T-cell (primary cell): ENCODE results near the gene TAPBPL. TPM values are rescaled to one million over a fixed set of nuclear protein-coding genes. Genes with fewer than 3 reads are reported as not detected.
"Not testable (repeated sequence)": the region's sequence is repeated elsewhere in the genome, so short reads cannot be mapped to it uniquely, and the experiment has no call there.

ENCODE experiments used
- ATAC-seq, 4 experiments: fragments of 200-7000 bp in 3 of 4; fragments of 150-1000 bp in 1 of 4; cut with Tn5 transposase; replicated peaks in 1 of 4; 1 replicate in 3 of 4; 2 replicates in 1 of 4; pipeline ENCODE4 v1.10.0; 2021; ENCODE audit warnings: moderate library complexity in 3 of 4, mild to moderate bottlenecking in 2 of 4, moderate number of reproducible peaks in 1 of 4
- CTCF ChIA-PET, 2 donors: fragments of 300-600 bp; sonication (Branson Sonifier 250); formaldehyde crosslinking; loops; one replicate each; lab custom pipeline; 2022; ENCODE audit warnings: antibody characterized with exemption in 2 of 2; lab: Charles Lee
- POLR2A ChIA-PET, 2 donors: fragments of 300-600 bp; sonication (Branson Sonifier 250); formaldehyde crosslinking; loops; one replicate each; lab custom pipeline; 2022; ENCODE audit warnings: antibody characterized with exemption in 2 of 2; lab: Charles Lee
- DNase-seq, 35 experiments: peaks; one replicate each; pipeline versions ENCODE4 v3.0.0 to v3.0.0-alpha.2; 2013 to 2023
- H3K27ac ChIP-seq: one replicate; pipeline ENCODE4 v1.5.1; 2013; ENCODE audit warnings: low read length
- H3K27me3 ChIP-seq, 2 experiments: replicated peaks in 1 of 2; 1 replicate in 1 of 2; 2 replicates in 1 of 2; pipeline versions ENCODE4 v1.6.1 to v1.7.0; 2013; ENCODE audit warnings: low read length in 1 of 2, mixed read lengths in 1 of 2; ENCODE audit not compliant: control insufficient read depth in 2 of 2, insufficient read depth in 2 of 2; ENCODE audit errors: extremely low read depth in 1 of 2
- H3K36me3 ChIP-seq, 2 donors: 1 replicate in 1 of 2; 2 replicates in 1 of 2; pipeline versions ENCODE4 v1.6.1 to v1.7.0; 2013; ENCODE audit warnings: low read length in 1 of 2; ENCODE audit not compliant: control insufficient read depth in 2 of 2, insufficient read depth in 1 of 2; ENCODE audit errors: extremely low read depth in 1 of 2
- H3K4me1 ChIP-seq, 2 experiments: 1 replicate in 1 of 2; 2 replicates in 1 of 2; pipeline versions ENCODE4 v1.6.1 to v1.7.0; 2013; ENCODE audit warnings: low read length in 2 of 2, mixed read lengths in 1 of 2; ENCODE audit not compliant: insufficient read depth in 2 of 2, control insufficient read depth in 1 of 2; ENCODE audit errors: extremely low read depth in 1 of 2
- H3K4me3 ChIP-seq, 2 donors: 1 replicate in 1 of 2; 2 replicates in 1 of 2; pipeline versions ENCODE4 v1.5.1 to v1.7.0; 2013; ENCODE audit warnings: mild to moderate bottlenecking in 2 of 2, low read length in 1 of 2, moderate library complexity in 1 of 2; ENCODE audit not compliant: control insufficient read depth in 1 of 2; ENCODE audit errors: extremely low read depth in 1 of 2
- H3K9me3 ChIP-seq: 2 replicates; pipeline ENCODE4 v1.7.0; 2013
- H3K27ac Mint-ChIP-seq, 2 donors: one replicate each; pipeline ENCODE4 v1.8.0; 2020 to 2021; ENCODE audit warnings: mild to moderate bottlenecking in 2 of 2, mixed read lengths in 2 of 2
- H3K27me3 Mint-ChIP-seq, 2 donors: one replicate each; pipeline ENCODE4 v1.8.0; 2021 to 2022; ENCODE audit warnings: mixed read lengths in 2 of 2
- H3K36me3 Mint-ChIP-seq: one replicate; pipeline ENCODE4 v1.8.0; 2021; ENCODE audit warnings: mixed read lengths
- H3K4me1 Mint-ChIP-seq, 3 donors: one replicate each; pipeline ENCODE4 v1.8.0; 2020 to 2022; ENCODE audit warnings: mixed read lengths in 3 of 3, mild to moderate bottlenecking in 1 of 3
- H3K4me3 Mint-ChIP-seq, 3 donors: one replicate each; pipeline ENCODE4 v1.8.0; 2020 to 2022; ENCODE audit warnings: mild to moderate bottlenecking in 3 of 3, mixed read lengths in 3 of 3, moderate library complexity in 3 of 3
- H3K9me3 Mint-ChIP-seq, 3 donors: one replicate each; pipeline ENCODE4 v1.8.0; 2020 to 2022; ENCODE audit warnings: mixed read lengths in 3 of 3
- WGBS: methylation state at CpG from one replicate; pipeline ENCODE4 v1.1.5; 2013; ENCODE audit warnings: missing lambda C conversion rate; ENCODE audit not compliant: insufficient coverage; 5-methylcytosine and 5-hydroxymethylcytosine counted together
- total RNA-seq, 35 experiments: library from RNA in 6 of 35; stranded (reverse) in 6 of 35; fragments of 120-200 nt in 1 of 35; gene quantifications; one replicate each; pipeline versions ENCODE4 v1.2.1 to v1.2.4 and lab custom pipeline; 2013 to 2026

The TAPBPL gene
- total RNA-seq, 5 donors from 2014 or later (not counting 1 experiment from before 2014, with no cell fraction given) = 22.6 to 77.0 (median 60.3) TPM

DNA sequence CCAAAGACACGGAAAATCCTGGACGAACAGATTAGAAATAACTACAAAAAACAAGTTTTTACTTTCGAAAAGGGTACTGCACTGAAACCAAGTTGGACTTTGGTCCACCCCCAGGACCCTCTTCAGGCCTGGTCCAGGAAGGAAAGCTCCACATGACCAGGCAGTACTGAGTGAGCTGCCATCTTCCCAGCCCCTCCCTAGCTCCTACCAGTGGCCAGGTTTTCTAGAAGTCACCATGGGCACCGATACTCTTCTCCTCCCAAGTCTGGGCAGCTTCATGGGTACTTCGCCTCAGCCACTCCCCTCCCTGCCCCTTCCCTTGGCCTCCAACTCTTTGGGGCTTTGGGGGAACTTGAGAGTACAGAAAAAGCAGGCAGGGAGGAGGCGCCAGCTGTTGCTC is 12.0 kb downstream of the TAPBPL start:
- Histone ChIP-seq H3K4me1 (peaks cover 65 to 85% of the 10 kb centered on the region in 2 experiments), H3K36me3 (peaks cover 17 to 71% of the 10 kb centered on the region in 2 donors), H3K27ac (peak overlapping the region; percentile 92), H3K27me3 (no peaks in the 10 kb centered on the region), H3K4me3 (peak overlapping the region in 1 of 2 donors; percentile 40), H3K9me3 (no peaks in the 10 kb centered on the region)
- Mint-ChIP-seq H3K36me3 (peaks cover 68% of the 10 kb centered on the region), H3K4me3 (peak overlapping the region; percentile 69 to 81 (median 69)), H3K27me3 (no peaks in the 10 kb centered on the region), H3K9me3 (no peaks in the 10 kb centered on the region), H3K27ac (peak overlapping the region; percentile 98), H3K4me1 (peaks cover 92 to 97% (median 96%) of the 10 kb centered on the region in 3 donors)
- DNase-seq (no peak), ATAC-seq (no peak)
- WGBS = 76% methylated on average over 3 of the region's 6 CpGs
- ChIA-PET POLR2A (interaction anchor here (0.6 to 1.2 kb wide), 5 partner anchors 11 to 1710 kb away, joined by 3 to 6 read pairs (median 3); partner anchors contain the start of gene TAPBPL (in 1 of the 2)), CTCF (interaction anchor here (0.6 to 4.2 kb wide), 9 partner anchors 15 to 129 kb away, joined by 3 to 25 read pairs (median 5); no protein-coding TSS in a partner anchor)

- Mint-ChIP-seq H3K36me3 (peaks cover 62% of the 10 kb centered on the region), H3K4me1 (peaks cover 93 to 97% (median 96%) of the 10 kb centered on the region in 3 donors), H3K27me3 (no peaks in the 10 kb centered on the region), H3K27ac (peak overlapping the region; percentile 98), H3K4me3 (peak overlapping the region in 2 of 3 donors; percentile 14 to 81), H3K9me3 (no peaks in the 10 kb centered on the region)
- no peaks in the 10 kb centered on the region for H3K27me3 ChIP-seq
- peak overlapping the region; percentile 92 for H3K27ac ChIP-seq
- ATAC-seq (no peak), DNase-seq (no peak)
- ChIA-PET CTCF (interaction anchor here (0.5 to 3.0 kb wide), 30 partner anchors 8 to 141 kb away, joined by 3 to 45 read pairs (median 7); partner anchors contain the start of genes CD27 (in 2 of the 2) and TAPBPL (in 2 of the 2)), POLR2A (interaction anchor here (0.7 to 2.0 kb wide), 2 partner anchors 41 to 94 kb away, joined by 3 to 4 read pairs; no protein-coding TSS in a partner anchor)
- 84% methylated on average over 7 of the region's 8 CpGs for WGBS
- H3K36me3 ChIP-seq = peaks cover 17 to 64% of the 10 kb centered on the region in 2 donors
- H3K4me1 ChIP-seq = peaks cover 71 to 87% of the 10 kb centered on the region in 2 experiments
- H3K4me3 ChIP-seq = peak overlapping the region in 1 of 2 donors; percentile 17
- no peaks in the 10 kb centered on the region for H3K9me3 ChIP-seq
Measured at GRCh38 chr12:6464531-6464930, 12.7 kb downstream of the TAPBPL start.

- Histone ChIP-seq H3K9me3 (no peaks in the 10 kb centered on the region), H3K27ac (peak overlapping the region; percentile 5), H3K4me3 (no peak overlapping the region), H3K27me3 (no peaks in the 10 kb centered on the region), H3K36me3 (peaks cover 13 to 54% of the 10 kb centered on the region in 2 donors), H3K4me1 (peaks cover 67 to 81% of the 10 kb centered on the region in 2 experiments)
- Mint-ChIP-seq H3K36me3 (peaks cover 60% of the 10 kb centered on the region), H3K4me3 (peak overlapping the region in 1 of 3 donors; percentile 52), H3K27ac (peak overlapping the region; percentile 89 to 96), H3K4me1 (peaks cover 90 to 91% (median 91%) of the 10 kb centered on the region in 3 donors), H3K27me3 (no peaks in the 10 kb centered on the region), H3K9me3 (no peaks in the 10 kb centered on the region)
- DNase-seq (peak in 13 of 35 experiments; percentile 17 to 83 (median 43)), ATAC-seq (no peak)
- WGBS = 47% methylated on average over 5 of the region's 6 CpGs
- CTCF ChIA-PET = interaction anchor here (0.6 to 2.2 kb wide), 36 partner anchors 9 to 142 kb away, joined by 3 to 45 read pairs (median 6); partner anchors contain the start of genes CD27 (in 2 of the 2) and TAPBPL (in 2 of the 2)
- POLR2A ChIA-PET = interaction anchor here (0.5 to 2.0 kb wide), 7 partner anchors 14 to 72 kb away, joined by 3 to 5 read pairs (median 4); partner anchors contain the start of genes CD27 (in 1 of the 2) and TAPBPL (in 1 of the 2)
Measured at GRCh38 chr12:6465467-6466183, 13.8 kb downstream of the TAPBPL start.

GRCh38 chr12:6466184-6466573 is 14.3 kb downstream of the TAPBPL start:
- no peak for ATAC-seq
- 100% methylated on average over 2 of the region's 5 CpGs for WGBS
- no peaks in the 10 kb centered on the region for H3K9me3 Mint-ChIP-seq
- peak overlapping the region; percentile 89 to 96 for H3K27ac Mint-ChIP-seq
- POLR2A ChIA-PET = interaction anchor here in 1 of 2 donors (1.4 to 2.0 kb wide), 2 partner anchors 21 to 42 kb away, joined by 3 to 4 read pairs; partner anchors contain the start of gene CD27
- H3K4me3 Mint-ChIP-seq = peak overlapping the region in 1 of 3 donors; percentile 52
- H3K4me1 Mint-ChIP-seq = peaks cover 87 to 90% (median 88%) of the 10 kb centered on the region in 3 donors
- H3K36me3 Mint-ChIP-seq = peaks cover 55% of the 10 kb centered on the region
- Histone ChIP-seq H3K4me3 (no peak overlapping the region), H3K27me3 (no peaks in the 10 kb centered on the region), H3K36me3 (peaks cover 13 to 48% of the 10 kb centered on the region in 2 donors), H3K4me1 (peaks cover 63 to 78% of the 10 kb centered on the region in 2 experiments), H3K9me3 (no peaks in the 10 kb centered on the region), H3K27ac (peak overlapping the region; percentile 2)
- no peaks in the 10 kb centered on the region for H3K27me3 Mint-ChIP-seq
- DNase-seq = no peak
- CTCF ChIA-PET = interaction anchor here (0.7 to 2.2 kb wide), 23 partner anchors 14 to 143 kb away, joined by 3 to 45 read pairs (median 8); partner anchors contain the start of genes CD27 (in 2 of the 2) and TAPBPL (in 1 of the 2)

GRCh38 chr12:6466751-6467150 is 14.9 kb downstream of the TAPBPL start:
- peaks cover 53% of the 10 kb centered on the region for H3K36me3 Mint-ChIP-seq
- DNase-seq, H3K4me3 ChIP-seq, H3K27me3 ChIP-seq, H3K9me3 Mint-ChIP-seq, H3K27me3 Mint-ChIP-seq, H3K9me3 ChIP-seq, POLR2A ChIA-PET, ATAC-seq: not testable (repeated sequence)
- CTCF ChIA-PET = interaction anchor here (1.0 to 2.2 kb wide), 9 partner anchors 15 to 131 kb away, joined by 3 to 45 read pairs (median 11); partner anchors contain the start of gene TAPBPL (in 1 of the 2)
- no CpG with 5 or more reads among the region's 4 CpGs for WGBS
- H3K27ac ChIP-seq = peak overlapping the region; percentile 9
- peaks cover 58 to 77% of the 10 kb centered on the region in 2 experiments for H3K4me1 ChIP-seq
- H3K36me3 ChIP-seq = peaks cover 13 to 43% of the 10 kb centered on the region in 2 donors
- H3K4me3 Mint-ChIP-seq = peak overlapping the region in 2 of 3 donors; percentile 31 to 87
- peaks cover 85 to 89% (median 86%) of the 10 kb centered on the region in 3 donors for H3K4me1 Mint-ChIP-seq
- peak overlapping the region; percentile 89 to 96 for H3K27ac Mint-ChIP-seq
